ENCODE results near the gene MYO18A.

Gene MYO18A

DNA sequence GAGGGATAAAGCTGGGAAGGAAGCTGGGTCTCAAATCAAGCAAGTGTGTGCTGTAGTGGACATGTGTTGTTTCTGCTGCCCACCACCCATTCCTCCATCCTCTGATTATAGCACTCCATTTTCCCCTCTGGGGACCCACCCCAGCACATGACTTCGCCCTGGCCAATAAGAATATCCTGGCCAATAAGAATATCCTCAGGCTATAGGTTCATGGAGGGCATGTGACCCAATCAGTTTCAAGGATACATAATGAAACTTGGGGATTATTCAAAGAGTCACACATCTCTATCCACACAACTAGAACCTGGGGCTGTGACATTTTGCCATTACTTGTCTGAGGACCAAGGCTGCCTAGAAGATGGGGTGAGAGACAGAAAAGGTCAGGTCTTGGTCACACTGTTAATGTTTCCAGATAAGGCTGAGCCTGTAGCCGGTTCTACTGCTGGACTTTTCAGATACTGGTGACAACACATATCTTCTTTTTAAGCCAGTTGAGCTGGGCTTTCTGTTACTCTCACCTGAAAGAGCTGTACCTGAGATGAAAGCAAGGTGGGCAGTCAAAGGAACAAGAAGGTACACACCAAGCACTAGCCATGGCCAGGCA is 33.7 kb downstream of the MYO18A start:
- DNase-seq: no peak

DNA sequence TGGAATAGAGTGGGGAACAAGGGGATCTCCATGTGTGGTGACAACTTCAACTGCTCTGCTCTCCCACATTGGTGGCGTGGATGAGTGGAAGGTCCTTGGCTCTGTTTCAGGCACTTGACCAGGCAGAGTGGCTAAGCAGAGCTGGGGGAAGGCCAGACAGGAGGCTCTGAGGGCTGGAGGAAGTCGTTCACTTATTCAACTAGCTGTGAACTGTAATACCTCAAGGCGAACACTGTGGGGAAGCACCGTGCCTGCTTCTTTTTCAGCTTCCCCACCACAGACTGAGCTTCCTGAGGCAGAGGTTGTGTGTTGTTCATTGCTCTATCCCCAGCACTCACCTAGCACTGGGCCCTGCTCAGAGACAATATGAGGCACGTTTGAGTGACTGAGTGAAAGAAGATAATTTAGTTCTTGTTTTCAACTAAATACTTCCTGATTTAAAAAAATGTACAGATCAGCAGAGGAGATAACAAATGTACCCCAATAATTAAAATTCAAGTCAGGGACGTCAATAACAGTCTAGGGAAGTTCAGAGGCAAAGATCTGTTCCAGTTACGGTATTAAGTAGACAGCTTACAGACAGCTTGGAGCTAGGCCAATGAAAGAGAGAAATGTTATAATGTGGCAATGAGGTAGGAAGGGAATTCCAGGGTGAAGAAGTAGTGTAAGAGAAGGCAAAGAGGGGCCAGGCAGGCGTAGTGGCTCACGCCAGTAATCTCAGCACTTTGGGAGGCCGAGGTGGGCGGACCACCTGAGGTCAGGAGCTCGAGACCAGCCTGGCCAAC is 34.7 kb downstream of the MYO18A start:
- no peak for DNase-seq

DNA sequence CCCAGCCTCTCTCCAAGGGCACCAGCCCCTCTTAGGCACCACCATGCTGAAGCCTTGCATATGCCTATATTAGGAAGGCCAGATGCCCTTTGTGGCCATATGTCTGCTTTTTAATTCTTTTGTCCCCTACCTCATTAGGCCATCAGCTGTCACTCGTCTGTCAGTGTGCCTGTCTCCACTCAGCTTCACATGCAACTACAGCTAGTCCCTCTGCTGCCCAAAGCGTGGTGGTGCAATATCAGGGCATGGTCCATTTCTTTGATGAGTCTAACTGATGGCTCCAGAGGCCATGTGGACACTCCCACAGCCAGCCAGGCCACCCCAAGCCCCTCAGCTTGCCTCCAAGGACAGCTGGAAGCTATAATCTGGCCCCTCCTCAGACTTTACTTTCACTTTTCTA is 36.3 kb downstream of the MYO18A start:
- DNase-seq: no peak

DNA sequence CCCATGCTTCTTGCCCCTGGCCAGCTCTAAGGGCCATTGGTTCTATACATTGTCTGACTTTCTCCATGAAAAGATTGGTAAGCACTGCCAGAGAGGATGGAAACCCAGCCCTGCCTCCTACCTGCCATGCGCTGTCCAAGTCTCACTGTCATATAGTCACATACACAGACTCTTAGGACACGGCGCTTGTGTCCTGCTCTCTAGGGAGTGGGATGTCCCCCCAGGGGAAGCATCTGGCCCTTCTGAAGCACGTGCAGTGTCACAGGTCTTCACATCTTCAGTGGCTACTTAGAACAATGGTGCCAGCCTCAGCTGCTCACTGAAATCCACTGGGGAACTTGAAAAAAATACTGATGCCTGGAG is 38.7 kb downstream of the MYO18A start:
- DNase-seq: no peak

DNA sequence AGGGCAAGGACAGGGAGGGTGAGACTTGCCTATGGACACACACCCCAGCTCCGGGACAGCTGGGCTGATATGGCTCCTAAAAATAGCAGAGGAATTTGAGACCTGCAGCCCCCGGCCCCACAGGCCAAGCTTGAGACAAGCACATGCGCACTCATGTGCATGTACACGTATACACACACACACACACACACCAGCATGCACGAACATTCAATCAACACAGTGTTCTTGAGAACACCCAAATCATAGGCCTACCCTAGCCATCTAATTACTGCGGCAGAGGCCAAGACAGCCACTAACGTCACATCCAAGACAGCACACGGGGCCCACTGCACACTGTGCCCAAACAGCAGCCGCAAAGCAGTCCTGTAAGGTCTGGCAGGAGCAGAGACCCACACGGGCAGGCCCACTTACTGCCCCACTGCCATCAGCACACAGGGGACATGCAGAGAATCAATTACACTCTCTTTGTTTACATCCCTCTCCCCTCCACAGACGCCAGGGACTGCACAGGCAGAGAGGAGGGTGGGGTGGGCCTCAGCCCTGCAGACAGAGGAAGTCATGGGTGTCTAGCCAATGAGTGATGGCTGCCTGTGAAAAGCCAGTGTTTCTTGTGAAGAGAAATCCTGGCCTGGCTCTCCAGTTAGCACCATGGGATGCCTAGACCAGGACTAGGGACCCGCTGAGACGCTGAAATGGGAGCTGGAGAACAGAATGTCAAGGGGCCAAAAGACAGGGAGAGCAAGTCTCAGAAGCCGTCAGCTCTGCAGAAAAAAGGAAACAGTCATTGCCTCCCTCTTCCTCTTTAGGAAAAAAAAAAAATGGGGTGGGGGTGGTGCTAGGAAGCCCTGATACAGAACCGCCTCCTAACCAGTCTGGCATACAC is 39.3 kb downstream of the MYO18A start:
- no peak for DNase-seq

DNA sequence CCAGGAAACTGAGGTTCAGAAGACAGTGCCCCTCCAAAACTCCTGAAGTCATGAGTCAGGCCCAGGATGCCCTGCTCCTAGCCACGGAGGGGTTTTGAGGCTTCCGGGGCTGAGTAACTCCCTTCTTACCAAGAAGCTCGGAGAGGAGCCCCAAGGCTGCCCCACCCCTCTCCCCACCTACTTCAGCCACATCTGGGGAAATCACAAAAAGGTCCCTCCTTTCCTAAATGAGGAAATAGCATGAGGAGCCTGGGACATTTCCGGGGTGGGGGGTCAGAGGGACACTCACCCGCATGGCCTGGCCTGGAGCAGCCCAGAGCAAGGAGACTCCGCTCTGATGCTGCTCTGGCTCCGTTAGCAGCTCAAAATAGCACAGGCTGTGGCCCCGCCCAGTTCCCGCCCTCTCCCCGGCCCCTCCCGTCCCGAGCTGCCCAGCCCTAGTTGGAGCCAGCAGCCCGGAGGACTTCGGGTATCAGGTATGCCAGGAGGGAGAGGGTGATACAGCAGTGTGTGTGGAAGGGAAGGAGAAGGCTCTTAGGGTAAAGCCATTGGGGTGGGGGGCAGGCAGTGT is 40.1 kb downstream of the MYO18A start:
- DNase-seq: no peak

DNA sequence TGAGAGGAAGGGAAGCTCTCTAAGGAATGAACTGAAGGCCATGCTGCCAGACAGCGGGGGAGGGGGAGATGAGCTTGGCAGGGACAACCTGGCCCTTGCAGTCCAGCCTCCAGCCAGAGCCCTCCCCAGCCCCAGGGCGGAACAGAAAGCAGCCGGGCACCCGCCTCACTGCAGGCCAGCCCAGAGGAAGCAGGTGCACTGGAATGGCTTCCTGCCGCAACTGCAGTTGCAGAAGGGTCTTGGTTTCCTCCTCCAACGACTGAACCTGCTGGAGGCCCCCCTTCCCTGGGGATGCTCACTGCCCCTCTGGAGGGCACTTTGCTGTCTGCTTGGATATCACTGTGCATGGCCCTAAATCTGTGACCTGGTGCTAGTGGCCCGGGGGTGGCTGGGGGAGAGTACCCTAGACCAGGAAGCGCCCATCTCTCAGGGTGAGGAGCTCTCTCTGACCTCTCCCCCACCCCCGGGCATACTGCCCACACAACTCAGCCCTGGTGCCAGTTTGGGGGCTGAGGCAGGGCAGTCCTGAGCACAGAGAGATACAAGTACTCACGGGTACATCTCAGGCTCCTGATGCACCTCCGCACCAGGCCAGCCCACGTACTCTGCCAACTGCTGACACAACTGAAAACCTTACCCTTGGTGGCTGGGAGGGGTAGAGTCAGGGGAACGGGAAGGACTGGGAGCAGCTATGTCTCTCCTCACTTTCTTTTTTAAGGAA is 41.1 kb downstream of the MYO18A start:
- DNase-seq: no peak

DNA sequence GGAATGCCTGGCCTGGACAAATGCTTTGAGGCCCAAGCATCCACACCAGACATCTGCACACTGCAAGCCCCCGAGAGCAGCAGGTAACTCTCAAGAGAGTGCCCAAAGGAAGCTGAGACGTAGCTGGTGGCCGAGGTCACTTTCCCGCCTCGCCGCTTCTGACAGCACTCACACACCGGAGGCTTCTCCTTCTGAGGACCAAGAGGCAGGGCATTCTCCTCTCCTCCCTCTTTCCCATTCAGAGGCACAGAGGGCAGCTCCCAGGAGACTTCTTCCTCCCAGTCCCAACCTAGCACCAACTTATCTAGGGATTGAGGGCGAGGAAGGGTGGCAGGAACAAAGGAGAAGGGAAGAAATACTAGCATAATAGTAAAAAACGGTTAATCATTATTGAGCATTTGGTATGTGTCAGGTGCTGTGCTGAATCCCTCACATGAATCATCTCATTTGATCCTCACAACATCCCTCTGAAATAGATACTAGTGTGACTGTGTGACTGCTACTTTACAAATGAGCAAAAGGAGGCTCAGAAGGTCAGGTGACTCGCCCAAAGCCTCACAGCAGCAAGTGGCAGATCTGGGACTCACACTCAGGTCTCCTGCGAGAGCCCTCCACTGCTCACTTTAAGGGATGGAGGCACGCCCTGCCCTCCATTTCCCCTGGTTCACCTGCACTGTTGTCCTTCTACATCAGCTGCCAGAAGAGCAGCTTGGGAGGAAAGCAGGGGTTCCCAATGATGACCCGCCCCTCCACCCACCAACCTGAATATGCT is 41.8 kb downstream of the MYO18A start:
- DNase-seq: no peak

DNA sequence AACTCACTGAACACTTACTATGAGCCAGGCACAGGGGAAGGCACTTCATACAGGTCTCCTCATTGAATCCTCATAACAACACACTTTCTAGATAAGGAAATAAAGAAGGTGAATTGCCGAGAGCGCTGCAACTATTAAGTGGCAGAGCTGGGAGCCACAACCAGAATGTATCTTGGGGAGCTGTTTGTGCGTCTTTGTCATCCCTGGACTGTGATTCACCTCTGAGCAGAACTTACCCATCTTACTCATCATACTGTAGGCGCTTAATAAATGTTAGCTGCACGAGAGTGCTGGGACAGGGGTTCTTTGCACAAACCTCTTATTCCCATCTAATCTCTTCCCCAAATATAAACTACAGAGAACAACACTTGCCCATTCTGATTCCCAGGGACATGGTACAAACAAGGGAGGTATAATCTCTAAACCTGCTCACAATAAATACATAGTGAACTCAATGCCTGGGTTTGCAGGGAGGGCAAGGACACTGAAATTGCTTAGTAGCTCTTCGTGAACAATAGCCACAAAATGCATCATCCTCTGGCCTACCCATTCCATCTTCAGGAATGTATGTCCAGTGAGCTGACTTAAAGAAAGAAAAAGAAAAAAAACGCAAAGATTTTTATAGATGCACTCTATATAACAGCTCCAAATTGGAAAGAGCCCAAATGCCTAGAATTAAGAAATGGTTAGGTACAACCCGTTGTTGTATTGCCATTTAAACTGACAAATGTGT is 43.0 kb downstream of the MYO18A start:
- no peak for DNase-seq

DNA sequence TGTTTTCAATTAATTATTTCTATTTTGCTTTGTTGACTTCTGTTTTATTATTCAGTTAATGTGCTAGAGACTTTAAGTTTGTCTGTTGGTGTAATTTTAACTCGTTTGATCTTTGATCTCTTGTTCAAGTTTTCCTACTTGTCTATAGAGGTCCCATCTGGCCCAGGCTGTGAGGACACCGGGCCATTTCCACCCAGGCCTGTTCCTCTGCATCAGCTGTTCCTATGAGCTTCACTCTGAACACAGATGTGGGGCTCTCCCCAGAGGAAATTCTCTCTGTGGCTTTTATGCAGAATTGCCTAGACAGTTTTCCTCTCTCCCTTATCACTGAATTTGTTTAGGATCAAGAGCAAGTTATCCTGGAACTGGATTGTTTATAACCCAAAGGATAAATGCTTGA is 44.7 kb downstream of the MYO18A start:
- no peak for DNase-seq

DNA sequence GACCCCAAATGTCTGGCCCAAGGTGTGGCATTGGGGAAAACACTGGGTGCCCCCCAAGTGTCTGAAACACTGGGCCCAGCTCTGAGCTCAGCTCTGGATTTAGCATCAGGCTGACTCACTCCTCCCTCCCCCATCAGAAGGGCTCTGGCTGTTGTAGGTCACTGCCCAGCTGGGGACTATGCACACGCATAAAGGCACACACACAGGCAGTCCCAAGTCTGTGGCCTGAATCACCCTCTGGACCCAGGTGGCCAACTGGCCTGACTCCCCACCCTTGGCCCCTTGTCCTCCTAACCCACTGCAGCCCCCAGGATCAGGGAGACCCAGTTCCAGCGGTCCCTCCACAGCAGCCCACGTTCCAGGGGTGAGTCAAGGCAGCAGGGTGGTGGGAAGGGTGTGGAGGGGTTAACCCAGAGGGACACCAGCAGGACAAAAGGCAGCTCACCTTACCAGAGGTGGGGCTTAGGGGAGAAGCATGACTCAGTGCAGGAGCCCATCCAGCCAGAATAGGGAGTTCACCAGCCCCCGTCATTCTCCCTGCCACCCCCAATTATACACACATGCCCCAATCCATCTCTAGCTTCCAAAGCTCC is 47.0 kb downstream of the MYO18A start:
- no peak for DNase-seq

DNA sequence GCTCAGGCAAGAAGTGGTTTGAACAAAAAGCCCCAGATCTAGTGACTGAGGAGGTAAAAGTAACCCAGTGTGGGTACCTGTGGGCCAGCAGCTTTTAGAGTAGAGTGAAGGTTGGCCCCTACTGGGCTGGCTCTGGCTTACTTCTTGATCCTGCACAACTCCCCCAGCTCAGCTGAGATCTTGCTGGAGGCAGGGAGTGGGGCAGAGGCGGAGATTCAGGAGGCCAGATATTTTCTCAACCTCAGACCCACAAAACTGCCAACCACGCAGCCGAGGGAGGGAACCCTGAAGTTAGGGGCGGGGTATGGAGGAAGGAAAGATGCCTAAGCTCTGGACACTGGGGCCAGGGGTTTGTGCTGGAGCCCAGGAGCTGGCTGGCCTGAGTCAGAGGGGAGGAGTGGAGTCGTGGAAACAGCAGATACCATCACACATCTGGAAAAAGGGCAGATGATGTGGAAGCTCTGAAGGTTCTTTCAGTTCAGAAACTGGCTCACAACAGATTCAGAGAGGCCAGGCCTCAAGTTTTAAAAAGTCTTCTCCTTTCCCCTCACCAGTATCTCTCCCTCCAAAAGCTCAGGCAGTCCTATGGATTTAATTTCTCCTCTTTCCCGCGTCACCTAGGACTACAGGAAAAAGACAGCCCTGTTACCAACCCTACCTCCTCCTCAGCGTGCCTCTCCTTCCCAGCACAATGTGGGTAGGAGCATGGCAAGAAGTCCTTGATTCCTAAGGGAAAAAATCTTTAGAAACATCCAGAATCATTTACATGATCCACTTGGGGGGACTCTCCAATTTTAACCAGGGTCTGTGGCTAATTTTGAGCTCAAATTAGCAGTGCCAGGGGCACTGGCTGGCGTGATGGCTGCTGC is 48.1 kb downstream of the MYO18A start:
- no peak for DNase-seq

DNA sequence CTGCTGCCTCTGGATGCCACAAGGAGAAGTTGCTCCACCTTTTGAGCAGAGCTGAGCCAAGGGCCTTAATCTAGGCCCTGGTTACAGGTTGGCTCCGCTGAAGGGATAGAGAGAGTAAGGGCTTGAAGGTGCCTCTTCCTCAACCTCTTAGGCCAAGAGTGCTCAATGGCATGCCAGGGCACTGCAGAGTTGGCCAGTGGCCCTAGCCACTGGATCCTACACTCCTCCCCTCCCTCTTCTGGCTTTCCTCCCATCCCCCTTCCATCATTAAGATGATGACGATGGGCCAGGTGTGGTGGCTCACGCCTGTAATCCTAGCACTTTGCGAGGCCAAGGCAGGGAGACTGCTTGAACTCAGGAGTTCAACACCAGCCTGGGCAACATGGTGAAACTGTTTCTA is 50.5 kb downstream of the MYO18A start:
- DNase-seq: no peak

DNA sequence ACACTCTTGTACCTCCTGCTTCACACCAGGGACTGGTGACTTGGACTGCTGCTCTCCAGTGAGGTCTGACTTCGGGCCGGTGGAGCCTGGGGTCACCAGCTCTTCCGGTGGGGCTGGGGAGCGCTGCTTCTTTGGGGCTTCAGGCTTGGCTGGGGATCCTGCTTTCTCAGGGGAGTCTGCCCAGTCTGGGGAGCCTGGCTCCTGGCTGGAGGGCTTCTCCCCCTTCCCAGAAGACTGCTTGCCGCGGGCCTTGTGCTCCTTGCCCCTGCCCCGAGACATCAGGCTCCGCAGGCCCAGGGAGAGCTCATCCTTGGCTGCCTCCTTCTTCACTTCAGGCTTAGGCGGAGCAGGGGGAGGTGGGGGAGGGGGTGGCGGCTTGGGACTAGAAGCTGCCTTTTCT is 52.4 kb downstream of the MYO18A start:
- no peak for DNase-seq

DNA sequence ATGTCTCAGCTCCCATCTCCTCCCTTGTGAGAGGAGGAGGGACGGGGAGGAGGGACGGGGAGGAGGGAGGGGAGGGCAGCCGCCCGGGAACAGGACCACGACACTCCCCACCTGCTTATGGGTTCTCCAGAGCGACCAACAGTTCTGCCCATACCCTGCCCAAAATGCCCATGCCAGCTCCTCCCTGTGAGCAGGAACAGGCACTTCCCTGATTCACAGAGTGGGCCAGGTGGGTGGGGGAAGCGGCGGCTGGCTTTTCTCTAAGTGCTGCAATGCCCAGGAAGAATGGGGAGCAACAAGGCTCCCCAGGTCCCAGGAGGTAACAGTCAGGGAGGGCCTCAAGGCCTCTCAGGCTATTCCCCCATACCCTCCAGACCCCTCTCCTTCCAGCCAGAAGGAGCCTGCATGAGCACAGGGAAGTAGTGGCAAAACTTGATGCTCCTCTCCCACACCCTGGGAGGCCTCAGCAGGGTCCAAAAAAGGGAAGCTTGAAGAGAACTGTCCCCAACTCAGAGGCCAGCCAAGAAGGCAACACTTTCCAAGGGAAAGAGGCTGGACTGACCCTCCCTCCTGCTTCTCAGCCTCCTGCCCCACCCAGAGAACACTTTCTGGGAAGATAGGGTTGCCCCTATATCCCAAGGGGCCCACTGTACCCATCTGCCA is 53.8 kb downstream of the MYO18A start:
- no peak for DNase-seq

DNA sequence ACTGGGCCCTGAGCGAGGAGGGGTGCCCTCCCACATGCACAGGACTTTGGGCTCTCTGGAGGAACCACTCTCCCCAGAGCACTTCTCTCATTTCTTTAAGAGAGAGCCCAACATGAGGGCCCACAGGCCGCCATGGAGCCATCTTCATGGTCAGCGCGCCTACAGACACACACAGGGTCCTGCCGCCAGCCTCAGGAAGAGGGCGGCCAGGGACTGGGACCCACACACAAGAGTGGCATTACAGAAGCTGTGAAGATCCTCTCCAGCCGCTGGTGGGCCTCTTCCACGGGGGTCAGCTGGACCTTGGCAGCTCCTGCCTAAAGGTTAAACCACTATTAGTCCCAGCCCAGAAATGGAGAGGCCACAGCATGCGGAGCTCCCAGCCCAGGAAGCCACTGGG is 54.5 kb downstream of the MYO18A start:
- DNase-seq: no peak

DNA sequence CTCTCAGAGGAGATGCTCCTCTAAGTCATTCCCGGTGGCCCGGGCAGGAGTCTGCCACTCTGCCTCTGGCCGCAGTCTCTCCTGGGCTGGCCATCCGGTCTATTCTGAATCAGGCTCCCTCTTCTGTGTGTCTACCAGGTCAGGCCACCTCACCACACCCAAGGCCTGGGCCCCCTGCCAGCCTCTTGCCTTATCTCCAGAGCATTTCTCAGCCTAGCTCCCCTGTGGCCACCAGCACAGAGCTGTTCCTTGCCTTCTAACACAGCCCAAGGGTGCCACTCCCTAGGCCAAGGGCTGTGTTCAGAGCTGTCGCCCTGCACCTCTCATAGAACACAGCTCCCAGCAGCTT is 55.3 kb downstream of the MYO18A start:
- no peak for DNase-seq

DNA sequence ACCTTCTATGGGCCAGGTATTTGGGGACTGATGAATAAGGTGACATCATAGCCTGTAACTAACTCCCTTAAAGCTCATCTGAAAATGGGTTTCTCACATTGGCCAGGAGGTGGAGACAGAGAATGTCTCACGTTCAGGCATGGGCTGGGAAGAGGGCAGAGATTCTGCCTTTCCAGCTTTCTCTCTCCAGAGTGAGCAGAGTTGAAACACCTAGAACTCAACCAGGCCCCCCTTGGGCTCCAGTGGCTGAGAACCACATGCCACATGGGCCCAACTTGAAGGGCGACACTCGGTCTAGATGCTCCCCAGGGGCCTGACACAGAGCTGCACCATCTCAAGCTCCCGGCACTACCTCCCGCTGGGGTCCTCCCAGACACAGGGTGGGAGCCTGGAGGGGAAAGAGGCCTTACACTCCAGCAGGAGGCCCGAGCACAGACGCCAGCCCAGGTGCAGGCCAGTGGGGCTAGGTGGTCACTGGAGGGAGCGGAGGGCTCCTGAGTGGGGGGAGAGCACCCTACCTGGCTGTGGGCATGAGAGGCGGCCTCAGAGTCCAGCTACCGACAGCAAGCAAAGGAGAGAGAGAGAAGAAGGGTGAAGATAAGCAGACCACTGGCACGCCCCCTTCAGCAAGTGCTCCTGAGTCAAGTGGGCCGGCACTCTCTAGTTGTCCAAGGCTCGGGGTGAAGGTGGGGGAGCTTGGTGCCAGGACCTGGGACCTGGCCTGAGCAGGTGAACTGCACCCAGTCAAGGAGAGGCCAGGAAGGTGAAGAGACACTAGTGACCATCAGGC is 55.9 kb downstream of the MYO18A start:
- no peak for DNase-seq

DNA sequence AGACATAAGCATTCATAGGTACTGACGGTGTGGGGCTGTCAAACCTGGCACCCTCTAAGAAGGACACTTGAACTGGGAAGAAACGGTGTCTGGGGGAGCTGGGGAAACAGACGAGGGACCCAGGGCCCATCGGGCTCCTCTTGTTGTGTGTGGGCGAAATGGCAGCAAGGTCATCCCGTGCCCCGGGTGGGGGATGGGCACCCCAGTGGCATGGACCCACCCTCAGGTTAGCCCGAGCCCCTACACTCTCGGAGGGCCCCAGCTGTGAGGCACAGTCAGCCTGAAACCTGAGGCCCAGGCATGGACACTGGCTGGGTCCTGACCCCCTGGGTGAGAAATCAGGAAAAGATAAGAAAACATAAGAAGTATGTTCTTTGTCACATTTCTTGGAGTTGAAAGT is 57.1 kb downstream of the MYO18A start:
- no peak for DNase-seq
